Measurements from ENCODE around the gene PLEKHG4B. TPM values are rescaled to one million over a fixed set of nuclear protein-coding genes. Genes with fewer than 3 reads are reported as not detected.

The PLEKHG4B gene
- total RNA-seq, 4 donors from 2014 or later, result 5.5 to 10.9 (median 7.1) TPM

DNA sequence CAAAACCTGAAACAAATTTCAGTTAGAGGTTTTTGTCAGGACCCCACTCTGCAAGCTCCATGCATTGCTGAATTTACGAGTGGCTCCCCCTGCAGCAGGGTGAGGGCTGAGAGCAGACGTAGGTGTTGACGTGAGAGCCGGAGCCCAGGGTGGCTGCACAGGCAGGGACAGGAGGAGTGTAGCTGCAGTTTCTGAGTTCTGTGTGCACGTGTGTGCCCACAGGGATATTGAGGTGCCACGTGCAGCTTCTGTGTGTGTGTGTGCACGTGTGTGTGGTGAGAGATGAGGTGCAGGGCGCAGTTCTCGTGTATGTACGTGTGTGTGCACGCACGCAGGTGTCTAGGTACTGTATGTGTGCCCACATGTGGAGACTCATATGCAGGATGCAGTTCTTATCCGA, 14.6 kb downstream of the PLEKHG4B start:
- H3K27ac ChIP-seq, result peak overlapping the region; percentile 46 to 64 (median 61)
- H3K9me3 ChIP-seq, result no peaks in the 10 kb centered on the region
- no peaks in the 10 kb centered on the region for H3K36me3 ChIP-seq
- intact Hi-C loops (cut with DNase I), result no loop called here
- peaks cover 22 to 28% of the 10 kb centered on the region in 2 donors for H3K4me1 ChIP-seq
- no peaks in the 10 kb centered on the region for H3K27me3 ChIP-seq
- H3K4me3 ChIP-seq (replicated peaks in 1 of 3), result no peak overlapping the region
- 36 to 46% methylated on average over 13 of the region's 13 CpGs for WGBS, 2 donors
- TF ChIP-seq CTCF (IDR thresholded peaks at IDR 0.05) (no peak), POLR2A (IDR thresholded peaks at IDR 0.05) (no peak)
- peak; percentile 70 to 71 for DNase-seq

- no peaks in the 10 kb centered on the region for H3K27me3 ChIP-seq
- 69 to 100% methylated on average over 3 of the region's 6 CpGs for WGBS, 2 donors
- peaks cover 22 to 28% of the 10 kb centered on the region in 2 donors for H3K4me1 ChIP-seq
- no peaks in the 10 kb centered on the region for H3K9me3 ChIP-seq
- no peak for DNase-seq
- intact Hi-C loops (cut with DNase I), result no loop called here
- H3K4me3 ChIP-seq (replicated peaks in 1 of 3), result no peak overlapping the region
- no peaks in the 10 kb centered on the region for H3K36me3 ChIP-seq
- no peak for TF ChIP-seq CTCF (IDR thresholded peaks at IDR 0.05)
- no peak for TF ChIP-seq POLR2A (IDR thresholded peaks at IDR 0.05)
- peak overlapping the region in 2 of 3 donors; percentile 61 to 64 for H3K27ac ChIP-seq
These were observed 15.6 kb downstream of the PLEKHG4B start for GRCh38 chr5:107526-107925.

GRCh38 chr5:109826-110225, 17.9 kb downstream of the PLEKHG4B start:
- Histone ChIP-seq H3K27ac (no peak overlapping the region), H3K36me3 (no peaks in the 10 kb centered on the region), H3K27me3 (no peaks in the 10 kb centered on the region), H3K4me1 (peaks cover 22 to 28% of the 10 kb centered on the region in 2 donors), H3K4me3 (replicated peaks in 1 of 3) (no peak overlapping the region), H3K9me3 (no peaks in the 10 kb centered on the region)
- intact Hi-C loops (cut with DNase I), result no loop called here
- no peak for TF ChIP-seq POLR2A (IDR thresholded peaks at IDR 0.05)
- no peak for TF ChIP-seq CTCF (IDR thresholded peaks at IDR 0.05)
- 97% methylated on average over 14 of the region's 14 CpGs for WGBS, 2 donors
- DNase-seq, result no peak

GRCh38 chr5:110270-110888, 18.4 kb downstream of the PLEKHG4B start:
- H3K4me3 ChIP-seq (replicated peaks in 1 of 3), result no peak overlapping the region
- H3K27me3 ChIP-seq, result no peaks in the 10 kb centered on the region
- H3K9me3 ChIP-seq, result no peaks in the 10 kb centered on the region
- H3K4me1 ChIP-seq, result peaks cover 17 to 28% of the 10 kb centered on the region in 2 donors
- intact Hi-C loops (cut with DNase I), result no loop called here
- DNase-seq, result no peak
- no peaks in the 10 kb centered on the region for H3K36me3 ChIP-seq
- TF ChIP-seq CTCF (IDR thresholded peaks at IDR 0.05) (no peak), POLR2A (IDR thresholded peaks at IDR 0.05) (no peak)
- 88 to 95% methylated on average over 25 to 26 of the region's 26 CpGs for WGBS, 2 donors
- no peak overlapping the region for H3K27ac ChIP-seq

GRCh38 chr5:111171-111570, 19.2 kb downstream of the PLEKHG4B start:
- WGBS, 2 donors, result 93% methylated on average over 5 of the region's 5 CpGs; no CpG with 5 or more reads in 1 of the 2 donors
- H3K9me3 ChIP-seq, result no peaks in the 10 kb centered on the region
- intact Hi-C loops (cut with DNase I), result no loop called here
- peaks cover 9 to 21% of the 10 kb centered on the region in 2 donors for H3K4me1 ChIP-seq
- no peak overlapping the region for H3K27ac ChIP-seq
- no peaks in the 10 kb centered on the region for H3K36me3 ChIP-seq
- TF ChIP-seq CTCF (IDR thresholded peaks at IDR 0.05), result no peak
- TF ChIP-seq POLR2A (IDR thresholded peaks at IDR 0.05), result no peak
- H3K27me3 ChIP-seq, result no peaks in the 10 kb centered on the region
- no peak for DNase-seq
- no peak overlapping the region for H3K4me3 ChIP-seq (replicated peaks in 1 of 3)

Measured in thyroid gland (tissue), 4 donors.